NCI-H2227 (cell line): ENCODE results near the gene SLC2A4.

ENCODE experiments used
- DNase-seq: peaks from one replicate; lab custom pipeline; 2025; ENCODE audit not compliant: unreplicated experiment; lab: John Stamatoyannopoulos, UW

The SLC2A4 gene

GRCh38 chr17:7246779-7247178, 34.7 kb upstream of the SLC2A4 start:
- DNase-seq = no peak

- no peak for DNase-seq
These were observed 32.7 kb upstream of the SLC2A4 start for GRCh38 chr17:7248796-7249195.

- no peak for DNase-seq
These were observed 32.3 kb upstream of the SLC2A4 start for GRCh38 chr17:7249214-7249613.

GRCh38 chr17:7249830-7250229, 31.7 kb upstream of the SLC2A4 start:
- no peak for DNase-seq

- no peak for DNase-seq
These were observed 30.6 kb upstream of the SLC2A4 start for GRCh38 chr17:7250695-7251627.

GRCh38 chr17:7251661-7252175, 29.8 kb upstream of the SLC2A4 start, which contains the start of gene CTDNEP1:
Gene CTDNEP1 (minus strand): TSS chr17:7251734. CDS start chr17:7251296, 438 bp downstream.
- peak; percentile 96 for DNase-seq

- peak; percentile 90 for DNase-seq
These were observed 29.1 kb upstream of the SLC2A4 start, which contains the start of gene ELP5 for GRCh38 chr17:7252176-7253043. Gene ELP5 (plus strand): TSS chr17:7252215. CDS start chr17:7252551, 336 bp downstream.

GRCh38 chr17:7253082-7253481, 28.4 kb upstream of the SLC2A4 start:
- DNase-seq = no peak

GRCh38 chr17:7254511-7254910, 27.0 kb upstream of the SLC2A4 start:
- DNase-seq = no peak

- DNase-seq = no peak
These were observed 24.6 kb upstream of the SLC2A4 start for GRCh38 chr17:7256766-7257456.

GRCh38 chr17:7258731-7259554, 22.6 kb upstream of the SLC2A4 start:
- no peak for DNase-seq

- no peak for DNase-seq
These were observed 22.0 kb upstream of the SLC2A4 start for GRCh38 chr17:7259555-7259889.

- DNase-seq = no peak
These were observed 21.4 kb upstream of the SLC2A4 start for GRCh38 chr17:7260151-7260550.

GRCh38 chr17:7260651-7261378, 20.7 kb upstream of the SLC2A4 start:
- DNase-seq = no peak

GRCh38 chr17:7261379-7262191, 19.9 kb upstream of the SLC2A4 start:
- no peak for DNase-seq

- no peak for DNase-seq
These were observed 19.2 kb upstream of the SLC2A4 start, which contains the start of gene CLDN7 for GRCh38 chr17:7262192-7262934. Gene CLDN7 (minus strand): TSS chr17:7262478. CDS start chr17:7262043, 435 bp downstream.

GRCh38 chr17:7262935-7263800, 18.4 kb upstream of the SLC2A4 start:
- peak; percentile 10 for DNase-seq
